ENCODE results near the gene SRA1.

Gene SRA1

DNA sequence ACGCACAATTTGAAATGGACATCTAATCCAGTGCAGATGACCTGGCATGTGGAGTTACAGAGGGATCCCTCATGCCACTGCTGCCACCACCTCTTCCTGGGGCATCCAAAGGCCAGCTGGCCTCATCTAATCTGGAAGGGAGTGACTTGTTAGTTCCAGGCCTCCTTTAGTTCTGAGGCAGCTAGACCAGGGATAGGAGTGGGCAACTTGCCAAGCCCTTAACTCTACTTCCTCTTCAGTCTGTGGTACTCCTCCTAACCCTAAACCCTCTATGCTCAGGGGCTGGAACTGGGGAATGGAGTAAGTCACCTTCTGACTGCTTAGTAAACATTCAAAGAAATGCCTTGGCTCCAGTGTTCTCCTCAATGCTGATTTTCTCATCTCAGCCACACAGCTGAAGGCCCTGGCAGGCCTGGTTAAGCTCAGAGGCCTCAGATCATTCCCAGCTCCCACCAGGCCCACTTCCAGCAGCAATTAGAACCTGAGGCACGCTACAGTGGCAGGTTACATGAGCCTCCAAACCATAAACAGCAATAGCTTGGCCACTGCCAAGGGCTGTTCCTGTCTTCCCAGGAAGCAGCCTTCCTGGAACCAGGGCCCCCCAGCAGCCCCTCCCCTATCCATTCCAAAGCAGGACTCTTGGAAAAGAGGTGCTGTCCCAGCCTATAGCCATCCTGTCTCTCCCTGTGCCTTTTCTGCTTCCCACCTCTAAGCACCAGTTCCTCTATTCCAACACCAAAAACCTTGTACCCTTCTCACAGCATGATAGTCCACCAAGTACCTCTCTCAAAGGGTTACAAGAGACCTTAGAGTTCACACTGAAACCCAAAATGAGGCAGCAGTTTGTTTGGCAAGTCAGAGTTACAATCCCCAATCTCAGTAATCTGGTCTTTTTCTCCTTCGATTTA is 7.8 kb downstream of the SRA1 start:
- DNase-seq: peak; percentile 18

DNA sequence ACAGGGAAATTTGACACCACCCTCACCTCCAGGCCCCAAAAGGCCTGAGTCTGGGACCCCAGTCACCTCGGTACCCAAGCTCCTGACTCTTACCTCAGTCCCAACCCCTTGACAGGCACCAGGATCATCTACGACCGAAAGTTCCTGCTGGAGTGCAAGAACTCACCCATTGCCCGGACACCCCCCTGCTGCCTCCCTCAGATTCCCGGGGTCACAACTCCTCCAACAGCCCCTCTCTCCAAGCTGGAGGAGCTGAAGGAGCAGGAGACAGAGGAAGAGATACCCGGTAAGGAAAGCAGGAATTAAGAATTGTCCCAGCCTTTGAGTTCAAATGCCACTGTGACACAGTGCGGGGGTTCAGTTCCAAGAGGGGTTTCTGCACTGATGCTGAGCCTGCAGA is 8.5 kb downstream of the SRA1 start:
- no peak for DNase-seq

DNA sequence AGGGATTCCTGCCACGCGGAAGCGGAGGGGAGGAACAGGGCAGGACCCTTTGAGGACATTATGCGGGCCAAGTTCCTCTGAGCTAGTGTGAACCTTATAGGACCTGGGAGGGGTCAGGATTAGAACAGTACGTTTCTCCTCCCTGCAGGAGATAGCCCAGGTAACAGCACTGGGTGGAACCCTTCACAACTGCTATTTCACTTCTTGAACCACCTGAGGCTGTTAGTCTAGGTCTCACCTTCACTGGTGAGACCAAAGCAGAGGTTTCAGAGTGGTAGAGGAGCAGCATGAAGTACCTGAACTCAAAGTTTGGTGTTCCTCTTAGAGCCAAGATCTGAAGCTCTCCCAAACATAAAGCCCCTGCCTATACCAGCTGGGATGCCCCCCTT is 9.0 kb downstream of the SRA1 start:
- DNase-seq: no peak

DNA sequence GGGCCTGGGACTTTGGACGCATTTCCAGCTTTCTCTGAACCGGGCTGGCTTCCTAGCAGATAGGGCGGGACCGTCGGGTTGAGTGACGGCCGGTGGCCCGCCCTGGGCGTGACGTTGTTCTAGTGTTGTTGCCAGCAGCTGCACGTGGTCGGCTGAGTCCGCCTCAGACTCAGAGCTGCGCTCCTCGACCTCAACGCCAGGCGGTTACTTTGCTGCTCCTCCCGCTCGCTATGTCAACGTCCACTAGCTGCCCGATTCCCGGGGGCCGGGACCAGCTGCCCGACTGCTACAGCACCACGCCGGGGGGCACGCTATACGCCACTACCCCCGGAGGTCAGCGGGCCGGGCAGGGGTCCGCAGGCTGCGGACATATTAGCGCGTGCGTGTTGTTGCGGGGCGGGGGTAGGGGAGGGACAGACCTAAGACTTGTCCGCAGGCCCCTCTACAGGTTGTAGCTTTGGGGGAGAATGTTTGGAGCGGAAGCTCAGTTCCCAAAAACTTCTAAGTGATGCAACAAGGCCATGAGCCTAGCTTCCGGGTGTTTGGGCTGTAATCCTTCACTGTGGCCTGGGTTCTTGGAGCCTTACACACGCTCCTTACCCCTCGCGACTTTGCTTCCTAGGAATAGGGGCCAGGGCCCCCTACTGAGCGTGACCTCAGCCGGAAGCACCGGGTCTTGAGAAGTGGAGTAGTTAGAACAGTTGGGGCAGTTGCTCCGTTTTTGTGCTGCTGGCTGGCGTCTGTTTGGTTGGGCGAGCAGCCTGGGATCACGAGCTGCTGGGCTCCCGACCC is 9.6 kb downstream of the SRA1 start, which contains the start of gene EIF4EBP3:
Gene EIF4EBP3 (plus strand): TSS at position 155 of the 792 bp plus-strand sequence. CDS start 76 bp downstream, at position 231.
- peak; percentile 93 for DNase-seq

- DNase-seq: no peak
Observed at GRCh38 chr5:140546851-140547507, 10.3 kb downstream of the SRA1 start.

DNA sequence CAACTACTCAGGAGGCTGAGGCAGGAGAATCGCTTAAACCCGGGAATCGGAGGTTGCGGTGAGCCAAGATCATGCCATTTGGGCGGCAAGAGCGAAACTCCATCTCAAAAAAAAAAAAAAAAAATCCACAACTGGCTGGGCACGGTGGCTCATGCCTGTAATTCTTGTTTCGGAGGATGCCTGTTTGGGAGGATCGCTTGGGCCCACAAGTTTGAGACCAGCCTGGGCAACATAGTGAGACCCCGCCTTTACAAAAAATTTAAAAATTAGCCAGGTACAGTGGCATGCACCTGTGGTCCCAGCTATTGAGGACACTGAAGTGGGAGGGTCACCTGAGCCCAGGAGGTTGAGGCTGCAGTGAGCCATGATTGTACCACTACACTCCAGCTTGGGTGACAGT is 11.7 kb downstream of the SRA1 start:
- DNase-seq: no peak

- no peak for DNase-seq
Observed at GRCh38 chr5:140544986-140545385, 12.3 kb downstream of the SRA1 start.

- DNase-seq: no peak
Observed at GRCh38 chr5:140542972-140543371, 14.3 kb downstream of the SRA1 start.

GRCh38 chr5:140540227-140540626 is 17.0 kb downstream of the SRA1 start:
- DNase-seq: no peak

DNA sequence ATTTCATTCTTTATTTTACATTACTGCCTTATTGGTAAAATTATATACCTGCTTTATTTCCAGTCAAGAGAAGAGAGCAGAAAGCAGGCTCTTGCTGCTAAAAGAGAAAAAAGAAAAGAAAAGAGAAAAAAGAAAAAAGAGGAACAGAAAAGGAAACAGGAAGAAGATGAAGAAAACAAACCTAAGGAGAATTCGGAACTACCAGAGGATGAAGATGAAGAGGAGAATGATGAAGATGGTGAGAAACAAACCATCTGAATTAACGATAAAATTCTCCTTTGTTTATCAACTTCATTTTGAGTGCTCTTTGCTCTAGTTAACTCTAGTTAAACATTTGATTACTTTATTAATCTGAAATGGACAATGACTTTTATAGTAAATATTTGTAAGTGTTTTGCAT is 33.3 kb downstream of the SRA1 start:
- DNase-seq: no peak

GRCh38 chr5:140513124-140513523 is 44.1 kb downstream of the SRA1 start:
- no peak for DNase-seq

GRCh38 chr5:140509898-140510297 is 47.4 kb downstream of the SRA1 start:
- DNase-seq: no peak

- DNase-seq: no peak
Observed at GRCh38 chr5:140502834-140503233, 54.4 kb downstream of the SRA1 start.

All from fibroblast of upper back skin (primary cell).